HCT116 (cell line): ENCODE measurements around the gene DMD. TPM values are rescaled to one million over a fixed set of nuclear protein-coding genes. Genes with fewer than 3 reads are reported as not detected.

ENCODE experiments used
- ATAC-seq: fragments of 200-7000 bp; cut with Tn5 transposase; 2 replicates; pipeline ENCODE4 v1.9.1; 2020; ENCODE audit warnings: mild to moderate bottlenecking, moderate library complexity
- BruUV-seq: library from RNA; stranded (reverse); fragments of 400-500 nt; replicated peaks from 2 replicates; lab custom pipeline; 2021; lab: Mats Ljungman, UMichigan
- CTCF ChIA-PET: fragments of 300-600 bp; sonication (Branson Sonifier 250); formaldehyde crosslinking; loops from one replicate; lab custom pipeline; 2021; ENCODE audit warnings: antibody characterized with exemption; lab: Charles Lee
- POLR2A ChIA-PET: fragments of 300-600, 350-600 bp; sonication (Branson Sonifier 250); formaldehyde crosslinking; loops from one replicate; lab custom pipeline; 2021; ENCODE audit warnings: antibody characterized with exemption; lab: Charles Lee
- RAD21 ChIA-PET, 2 experiments: fragments of 300-600 bp; sonication (Branson Sonifier 250); formaldehyde crosslinking; loops; one replicate each; lab custom pipeline; 2023; ENCODE audit warnings: low total read pairs in 2 of 2; ENCODE audit not compliant: uncharacterized antibody in 2 of 2, unreplicated experiment in 2 of 2, low non-redundant PET in 1 of 2; lab: Charles Lee
- DNase-seq: peaks from one replicate; pipeline ENCODE4 v3.0.0-alpha.2; 2010; ENCODE audit warnings: low read depth, low spot score
- H2AFZ ChIP-seq: fragments of 200-600 bp; shearing (Covaris generic), sonication (generic); 2 replicates; pipeline ENCODE4 v1.6.1; 2017; ENCODE audit warnings: low read depth, mixed run types, mixed read lengths, antibody characterized with exemption, low read length; ENCODE audit not compliant: poor library complexity, severe bottlenecking
- H3K27ac ChIP-seq: 2 replicates; pipeline ENCODE4 v1.5.1; 2012; ENCODE audit warnings: low read depth, low read length
- H3K27me3 ChIP-seq: fragments of 200-600 bp; sonication (generic); 2 replicates; pipeline ENCODE4 v1.6.1; 2016; ENCODE audit warnings: mixed run types, low read length, mixed read lengths; ENCODE audit not compliant: insufficient read depth
- H3K36me3 ChIP-seq, 2 experiments: fragments of 200-500 bp in 1 of 2; fragments of 200-600 bp in 1 of 2; sonication (Bioruptor generic) in 1 of 2; sonication (generic) in 1 of 2; 2 replicates each; pipeline versions ENCODE4 v1.5.1 to v1.6.1; 2014 to 2016; ENCODE audit warnings: low read length in 2 of 2, inconsistent platforms in 1 of 2, mixed read lengths in 1 of 2, mixed run types in 1 of 2; ENCODE audit not compliant: insufficient read depth in 2 of 2, control insufficient read depth in 1 of 2
- H3K4me1 ChIP-seq, 2 experiments: fragments of 200-600 bp in 1 of 2; sonication (generic) in 1 of 2; 2 replicates each; pipeline versions ENCODE4 v1.5.1 to v1.6.1; 2012 to 2017; ENCODE audit warnings: low read length in 2 of 2, inconsistent platforms in 1 of 2, mild to moderate bottlenecking in 1 of 2, mixed read lengths in 1 of 2, mixed run types in 1 of 2, moderate library complexity in 1 of 2; ENCODE audit not compliant: insufficient read depth in 2 of 2, control insufficient read depth in 1 of 2
- H3K4me2 ChIP-seq: fragments of 200-600 bp; sonication (generic); 2 replicates; pipeline ENCODE4 v1.6.1; 2017; ENCODE audit warnings: mixed run types, low read length, mixed read lengths
- H3K4me3 ChIP-seq, 2 experiments: fragments of 200-600 bp in 1 of 2; sonication (generic) in 1 of 2; replicated peaks in 1 of 2; 2 replicates each; pipeline ENCODE4 v1.5.1; 2011 to 2016; ENCODE audit warnings: low read length in 2 of 2, control low read depth in 1 of 2, low read depth in 1 of 2, mild to moderate bottlenecking in 1 of 2, mixed read lengths in 1 of 2, mixed run types in 1 of 2
- H3K79me2 ChIP-seq: fragments of 200-600 bp; sonication (generic); 2 replicates; pipeline ENCODE4 v1.6.1; 2017; ENCODE audit warnings: mild to moderate bottlenecking, mixed run types, low read length, moderate library complexity, mixed read lengths; ENCODE audit not compliant: insufficient read depth
- H3K9ac ChIP-seq: fragments of 200-600 bp; sonication (generic); 2 replicates; pipeline ENCODE4 v1.6.1; 2016; ENCODE audit warnings: low read length, mixed read lengths
- H3K9me2 ChIP-seq: fragments of 200-600 bp; sonication (generic), shearing (Covaris generic); 2 replicates; pipeline ENCODE4 v1.6.1; 2017; ENCODE audit warnings: mixed run types, mild to moderate bottlenecking, moderate library complexity; ENCODE audit not compliant: insufficient read depth
- H3K9me3 ChIP-seq, 2 experiments: fragments of 200-500 bp in 1 of 2; fragments of 200-600 bp in 1 of 2; sonication (Bioruptor generic) in 1 of 2; sonication (generic) in 1 of 2; 2 replicates each; pipeline ENCODE4 v1.6.1; 2014 to 2017; ENCODE audit warnings: low read length in 2 of 2, mixed read lengths in 2 of 2, inconsistent platforms in 1 of 2, low read depth in 1 of 2, mild to moderate bottlenecking in 1 of 2, mixed run types in 1 of 2, moderate library complexity in 1 of 2; ENCODE audit not compliant: control insufficient read depth in 1 of 2, insufficient read depth in 1 of 2
- H4K20me1 ChIP-seq: fragments of 200-600 bp; sonication (generic), shearing (Covaris generic); 2 replicates; pipeline ENCODE4 v1.6.1; 2017; ENCODE audit warnings: mixed run types, mild to moderate bottlenecking, moderate library complexity; ENCODE audit not compliant: insufficient read depth
- CBX3 ChIP-seq: IDR thresholded peaks from 2 replicates; pipeline ENCODE4 v1.6.1; 2012; ENCODE audit warnings: low read depth
- CEBPB ChIP-seq: IDR thresholded peaks from 2 replicates; pipeline ENCODE4 v1.6.1; 2012; ENCODE audit warnings: low read depth
- POLR2AphosphoS5 ChIP-seq: IDR thresholded peaks from 2 replicates; pipeline ENCODE4 v1.6.1; 2011; ENCODE audit warnings: mild to moderate bottlenecking, low read depth, low read length, moderate library complexity
- REST ChIP-seq: IDR thresholded peaks from 2 replicates; pipeline ENCODE4 v1.6.1; 2012; ENCODE audit warnings: low read depth
- intact Hi-C: fragments of 100-400 bp; cut with micrococcal nuclease; formaldehyde crosslinking; loops from 2 replicates; pipeline ENCODE4 v1.10.0; 2022
- total RNA-seq: library from RNA; stranded (reverse); gene quantifications from one replicate; pipeline ENCODE4 v1.2.1, GENCODE V29; 2021; ENCODE audit not compliant: unreplicated experiment
- TF ChIP-seq, protein P1 (sequence below): IDR thresholded peaks from 2 replicates; pipeline ENCODE4 v1.6.1; 2011; ENCODE audit warnings: mild to moderate bottlenecking, low read length, moderate library complexity; ENCODE audit not compliant: insufficient replicate concordance; ENCODE audit errors: extremely low read depth

Gene DMD
- total RNA-seq, 1 experiment from 2014 or later: 0.05 TPM

DNA sequence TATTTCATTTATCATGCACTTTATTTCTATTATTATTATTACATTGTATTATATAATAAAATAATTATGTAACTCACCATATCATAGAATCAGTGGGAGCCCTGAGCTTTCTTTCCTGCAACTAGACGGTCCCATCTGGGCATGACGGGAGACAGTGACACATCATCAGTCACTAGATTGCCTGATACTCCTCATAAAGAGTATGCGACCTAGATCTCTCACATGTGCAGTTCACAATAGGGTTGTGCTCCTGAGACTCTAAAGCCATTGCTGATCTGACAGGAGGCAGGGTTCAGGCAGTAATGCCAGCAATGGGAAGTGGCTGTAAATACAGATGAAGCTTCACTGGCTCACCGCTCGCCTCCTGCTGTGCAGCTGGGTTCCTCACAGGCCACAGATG, 62.3 kb downstream of the DMD start:
- no peaks in the 10 kb centered on the region for H3K9me3 ChIP-seq
- no peaks in the 10 kb centered on the region for H4K20me1 ChIP-seq
- H3K27ac ChIP-seq: no peak overlapping the region
- ATAC-seq: no peak
- ChIA-PET POLR2A (no interaction called here), RAD21 (no interaction called here), CTCF (no interaction called here)
- H3K4me1 ChIP-seq: no peaks in the 10 kb centered on the region
- BruUV-seq: no TSS peak
- intact Hi-C loops: no loop called here
- no peaks in the 10 kb centered on the region for H3K9me2 ChIP-seq
- no peak for DNase-seq
- no peak overlapping the region for H3K4me3 ChIP-seq
- H3K27me3 ChIP-seq: no peaks in the 10 kb centered on the region
- H3K4me2 ChIP-seq: no peak overlapping the region
- no peaks in the 10 kb centered on the region for H3K36me3 ChIP-seq
- TF ChIP-seq, protein P1, sequence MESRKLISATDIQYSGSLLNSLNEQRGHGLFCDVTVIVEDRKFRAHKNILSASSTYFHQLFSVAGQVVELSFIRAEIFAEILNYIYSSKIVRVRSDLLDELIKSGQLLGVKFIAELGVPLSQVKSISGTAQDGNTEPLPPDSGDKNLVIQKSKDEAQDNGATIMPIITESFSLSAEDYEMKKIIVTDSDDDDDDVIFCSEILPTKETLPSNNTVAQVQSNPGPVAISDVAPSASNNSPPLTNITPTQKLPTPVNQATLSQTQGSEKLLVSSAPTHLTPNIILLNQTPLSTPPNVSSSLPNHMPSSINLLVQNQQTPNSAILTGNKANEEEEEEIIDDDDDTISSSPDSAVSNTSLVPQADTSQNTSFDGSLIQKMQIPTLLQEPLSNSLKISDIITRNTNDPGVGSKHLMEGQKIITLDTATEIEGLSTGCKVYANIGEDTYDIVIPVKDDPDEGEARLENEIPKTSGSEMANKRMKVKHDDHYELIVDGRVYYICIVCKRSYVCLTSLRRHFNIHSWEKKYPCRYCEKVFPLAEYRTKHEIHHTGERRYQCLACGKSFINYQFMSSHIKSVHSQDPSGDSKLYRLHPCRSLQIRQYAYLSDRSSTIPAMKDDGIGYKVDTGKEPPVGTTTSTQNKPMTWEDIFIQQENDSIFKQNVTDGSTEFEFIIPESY: no peak
- no peak for TF ChIP-seq CBX3
- no peak for TF ChIP-seq POLR2AphosphoS5
- no peak for TF ChIP-seq CEBPB
- TF ChIP-seq REST: no peak
- H3K79me2 ChIP-seq: no peaks in the 10 kb centered on the region
- no peak overlapping the region for H2AFZ ChIP-seq
- no peak overlapping the region for H3K9ac ChIP-seq
